Stomach (tissue), 9 donors: ENCODE measurements around the gene ZDHHC1. TPM values are rescaled to one million over a fixed set of nuclear protein-coding genes. Genes with fewer than 3 reads are reported as not detected.

Source experiments
- DNase-seq, 2 donors: peaks; one replicate each; pipeline versions ENCODE4 v3.0.0 to v3.0.0-alpha.2; 2013 to 2019
- H3K27ac ChIP-seq, 5 donors: fragments of 200-600 bp in 4 of 5; sonication (generic) in 4 of 5; one replicate each; pipeline ENCODE4 v1.5.1; 2013 to 2019; ENCODE audit warnings: mild to moderate bottlenecking in 1 of 5, moderate library complexity in 1 of 5
- H3K27me3 ChIP-seq, 3 donors: fragments of 200-600 bp; sonication (generic); one replicate each; pipeline ENCODE4 v1.5.1; 2017 to 2019; ENCODE audit warnings: mixed run types in 1 of 3
- H3K36me3 ChIP-seq, 4 donors: fragments of 200-600 bp; sonication (generic); 1 replicate in 3 of 4; 2 replicates in 1 of 4; pipeline ENCODE4 v1.5.1; 2016 to 2019
- H3K4me1 ChIP-seq, 4 donors: fragments of 200-600 bp; sonication (generic); one replicate each; pipeline ENCODE4 v1.5.1; 2016 to 2019
- H3K4me3 ChIP-seq, 4 donors: fragments of 200-600 bp; sonication (generic) in 3 of 4; one replicate each; pipeline ENCODE4 v1.5.1; 2016 to 2019; ENCODE audit warnings: mild to moderate bottlenecking in 1 of 4
- H3K9me3 ChIP-seq, 4 donors: fragments of 200-600 bp; sonication (generic); one replicate each; pipeline ENCODE4 v1.5.1; 2016 to 2019
- EP300 ChIP-seq: sonication (generic); formaldehyde crosslinking; IDR thresholded peaks from one replicate; pipeline ENCODE4 v1.6.1; 2017; ENCODE audit warnings: antibody characterized with exemption
- POLR2A ChIP-seq, 4 donors: fragments of 450-650 bp; IDR thresholded peaks; one replicate each; pipeline ENCODE4 v1.6.1; 2016; ENCODE audit warnings: antibody characterized with exemption in 4 of 4, control low read depth in 2 of 4, mild to moderate bottlenecking in 1 of 4, moderate library complexity in 1 of 4
- POLR2AphosphoS5 ChIP-seq, 3 donors: sonication (generic); formaldehyde crosslinking; IDR thresholded peaks; one replicate each; pipeline ENCODE4 v1.6.1; 2016; ENCODE audit warnings: antibody characterized with exemption in 3 of 3
- WGBS, 5 donors: extraction: QIAGEN DNeasy Blood & Tissue Kit in 3 of 5; methylation state at CpG; one replicate each; pipeline versions ENCODE4 v1.1.5 to v1.1.7; 2013 to 2018; 5-methylcytosine and 5-hydroxymethylcytosine counted together
- intact Hi-C: fragments of 100-400 bp; cut with DNase I; formaldehyde crosslinking; loops from one replicate; pipeline ENCODE4 v1.15.1; 2023; ENCODE audit warnings: low total_unique reads
- polyA plus RNA-seq, 3 donors: library from polyadenylated mRNA; stranded (reverse); fragments of 200-250 nt; gene quantifications; one replicate each; pipeline ENCODE4 v1.2.3, GENCODE V29; 2013
- total RNA-seq, 5 donors: library from RNA; depleted of rRNA; stranded (reverse); fragments of >200 nt; gene quantifications; one replicate each; pipeline versions ENCODE4 v1.1.0 to v1.2.3, GENCODE V29; 2014 to 2016
- TF ChIP-seq, protein P1 (sequence below), 7 experiments: fragments of 450-650 bp in 4 of 7; fragments of 200-600 bp in 3 of 7; sonication (generic) in 3 of 7; IDR thresholded peaks; one replicate each; pipeline ENCODE4 v1.5.1; 2016 to 2019; ENCODE audit warnings: antibody characterized with exemption in 7 of 7, control low read depth in 2 of 7, mild to moderate bottlenecking in 1 of 7
- donor health status: healthy with polysubstance abuse.
- donor health status: Bipolar disorder and iron deficiency.
- donor health status: healthy.

Gene ZDHHC1
- total and polyA plus RNA-seq, 8 donors, result 2.0 to 33.6 (median 6.1) TPM; not detected in 1

GRCh38 chr16:67411339-67411738, 4.9 kb downstream of the ZDHHC1 start:
- Histone ChIP-seq H3K27ac (no peak overlapping the region), H3K4me3 (no peak overlapping the region), H3K9me3 (no peaks in the 10 kb centered on the region), H3K27me3 (no peaks in the 10 kb centered on the region), H3K4me1 (peaks cover 13 to 33% (median 28%) of the 10 kb centered on the region in 4 donors), H3K36me3 (peaks cover 0 to 4% (median 0%) of the 10 kb centered on the region in 4 donors)
- intact Hi-C loops, result no loop called here
- WGBS, 5 donors, result 81 to 90% (median 87%) methylated on average over 3 of the region's 3 CpGs
- DNase-seq, result no peak
- TF ChIP-seq POLR2A (IDR thresholded peaks at IDR 0.05) (no peak), EP300 (no peak), POLR2AphosphoS5 (IDR thresholded peaks at IDR 0.05) (no peak)
- TF ChIP-seq, protein P1, sequence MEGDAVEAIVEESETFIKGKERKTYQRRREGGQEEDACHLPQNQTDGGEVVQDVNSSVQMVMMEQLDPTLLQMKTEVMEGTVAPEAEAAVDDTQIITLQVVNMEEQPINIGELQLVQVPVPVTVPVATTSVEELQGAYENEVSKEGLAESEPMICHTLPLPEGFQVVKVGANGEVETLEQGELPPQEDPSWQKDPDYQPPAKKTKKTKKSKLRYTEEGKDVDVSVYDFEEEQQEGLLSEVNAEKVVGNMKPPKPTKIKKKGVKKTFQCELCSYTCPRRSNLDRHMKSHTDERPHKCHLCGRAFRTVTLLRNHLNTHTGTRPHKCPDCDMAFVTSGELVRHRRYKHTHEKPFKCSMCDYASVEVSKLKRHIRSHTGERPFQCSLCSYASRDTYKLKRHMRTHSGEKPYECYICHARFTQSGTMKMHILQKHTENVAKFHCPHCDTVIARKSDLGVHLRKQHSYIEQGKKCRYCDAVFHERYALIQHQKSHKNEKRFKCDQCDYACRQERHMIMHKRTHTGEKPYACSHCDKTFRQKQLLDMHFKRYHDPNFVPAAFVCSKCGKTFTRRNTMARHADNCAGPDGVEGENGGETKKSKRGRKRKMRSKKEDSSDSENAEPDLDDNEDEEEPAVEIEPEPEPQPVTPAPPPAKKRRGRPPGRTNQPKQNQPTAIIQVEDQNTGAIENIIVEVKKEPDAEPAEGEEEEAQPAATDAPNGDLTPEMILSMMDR (IDR thresholded peaks at IDR 0.05), result no peak

GRCh38 chr16:67409631-67410030, 6.6 kb downstream of the ZDHHC1 start:
- 84 to 94% (median 90%) methylated on average over 9 of the region's 9 CpGs for WGBS, 5 donors
- Histone ChIP-seq H3K27ac (no peak overlapping the region), H3K36me3 (peaks cover 0 to 4% (median 0%) of the 10 kb centered on the region in 4 donors), H3K9me3 (no peaks in the 10 kb centered on the region), H3K27me3 (no peaks in the 10 kb centered on the region), H3K4me3 (no peak overlapping the region), H3K4me1 (peaks cover 6 to 33% (median 22%) of the 10 kb centered on the region in 4 donors)
- intact Hi-C loops, result loop anchor here (10.0 kb wide), 1 partner anchor 145 kb away; no protein-coding TSS in a partner anchor
- TF ChIP-seq POLR2A (IDR thresholded peaks at IDR 0.05) (no peak), POLR2AphosphoS5 (IDR thresholded peaks at IDR 0.05) (no peak)
- TF ChIP-seq, protein P1 (IDR thresholded peaks at IDR 0.05), result no peak
- DNase-seq, result no peak

- intact Hi-C loops, result loop anchor here (10.0 kb wide), 1 partner anchor 143 kb away; no protein-coding TSS in a partner anchor
- Histone ChIP-seq H3K36me3 (peaks cover 0 to 4% (median 0%) of the 10 kb centered on the region in 4 donors), H3K27me3 (no peaks in the 10 kb centered on the region), H3K4me1 (peaks cover 5 to 36% (median 28%) of the 10 kb centered on the region in 4 donors), H3K27ac (peak overlapping the region in 1 of 5 donors; percentile 73), H3K4me3 (no peak overlapping the region), H3K9me3 (no peaks in the 10 kb centered on the region)
- TF ChIP-seq EP300 (no peak), POLR2AphosphoS5 (IDR thresholded peaks at IDR 0.05) (no peak), POLR2A (IDR thresholded peaks at IDR 0.05) (no peak)
- no peak for DNase-seq
- WGBS, 5 donors, result 74 to 89% (median 80%) methylated on average over 6 of the region's 6 CpGs
These were observed 8.4 kb downstream of the ZDHHC1 start for GRCh38 chr16:67407788-67408452.

- WGBS, 5 donors, result 89 to 96% (median 91%) methylated on average over 7 of the region's 7 CpGs
- Histone ChIP-seq H3K27ac (peak overlapping the region; percentile 4 to 86 (median 74)), H3K4me3 (no peak overlapping the region), H3K9me3 (no peaks in the 10 kb centered on the region), H3K27me3 (no peaks in the 10 kb centered on the region), H3K4me1 (peaks cover 5 to 37% (median 28%) of the 10 kb centered on the region in 4 donors), H3K36me3 (peaks cover 0 to 4% (median 0%) of the 10 kb centered on the region in 4 donors)
- DNase-seq, result no peak
- intact Hi-C loops, result loop anchor here (10.0 kb wide), 1 partner anchor 142 kb away; no protein-coding TSS in a partner anchor
- TF ChIP-seq POLR2AphosphoS5 (IDR thresholded peaks at IDR 0.05), result no peak
- TF ChIP-seq POLR2A (IDR thresholded peaks at IDR 0.05), result no peak
- TF ChIP-seq EP300, result no peak
- TF ChIP-seq, protein P1 (IDR thresholded peaks at IDR 0.05), result no peak
These were observed 9.0 kb downstream of the ZDHHC1 start for GRCh38 chr16:67407176-67407787.
